NCI-H1092 treated with DMSO at 0.1 percent for 48 hours (cell line): ENCODE data around the gene C14orf119.

Experiments used
- DNase-seq: peaks from one replicate; lab custom pipeline; 2025; lab: John Stamatoyannopoulos, UW

C14orf119 gene

GRCh38 chr14:23149745-23150144 is 54.4 kb downstream of the C14orf119 start:
- DNase-seq, result no peak
